ENCODE results near the gene GPR15LG.

Gene GPR15LG

GRCh38 chr10:84204610-84205009 is 31.0 kb downstream of the GPR15LG start:
- Histone ChIP-seq H3K4me3 (ENCODE audit: low read length) (no peak overlapping the region), H2AFZ (ENCODE audit: low read length) (no peak overlapping the region), H4K20me1 (ENCODE audit: insufficient read depth, low read length) (no peaks in the 10 kb centered on the region), H3K27ac (ENCODE audit: low read length) (no peak overlapping the region), H3K4me2 (ENCODE audit: low read depth, low read length) (no peak overlapping the region), H3K9me2 (replicated peaks; ENCODE audit: insufficient read depth, low read length) (no peaks in the 10 kb centered on the region), H3F3A (ENCODE audit: insufficient read depth, low read length) (no peaks in the 10 kb centered on the region), H3K9me3 (replicated peaks; ENCODE audit: insufficient read depth, low read length) (no peaks in the 10 kb centered on the region), H3K36me3 (replicated peaks; ENCODE audit: insufficient read depth, low read length) (no peaks in the 10 kb centered on the region), H3K27me3 (replicated peaks; ENCODE audit: insufficient read depth, low read length) (no peaks in the 10 kb centered on the region), H3K9ac (ENCODE audit: low read length) (no peak overlapping the region), H3K79me2 (ENCODE audit: low read length) (no peaks in the 10 kb centered on the region), H3K4me1 (ENCODE audit: low read length) (no peaks in the 10 kb centered on the region)
- DNase-seq, result no peak
- TF ChIP-seq EZH2phosphoT487 (IDR thresholded peaks at IDR 0.05; ENCODE audit: low read length) (no peak), CTCF (IDR thresholded peaks at IDR 0.05; ENCODE audit: low read length) (no peak), EZH2 (optimal IDR thresholded peaks at IDR 0.05; ENCODE audit: low read depth, low read length) (no peak)

- Histone ChIP-seq H3K27ac (ENCODE audit: low read length) (no peak overlapping the region), H3K4me2 (ENCODE audit: low read depth, low read length) (no peak overlapping the region), H3K36me3 (replicated peaks; ENCODE audit: insufficient read depth, low read length) (no peaks in the 10 kb centered on the region), H3K9me3 (replicated peaks; ENCODE audit: insufficient read depth, low read length) (no peaks in the 10 kb centered on the region), H3K4me1 (ENCODE audit: low read length) (no peaks in the 10 kb centered on the region), H4K20me1 (ENCODE audit: insufficient read depth, low read length) (no peaks in the 10 kb centered on the region), H2AFZ (ENCODE audit: low read length) (no peak overlapping the region), H3K9me2 (replicated peaks; ENCODE audit: insufficient read depth, low read length) (no peaks in the 10 kb centered on the region), H3K9ac (ENCODE audit: low read length) (no peak overlapping the region), H3K27me3 (replicated peaks; ENCODE audit: insufficient read depth, low read length) (no peaks in the 10 kb centered on the region), H3F3A (ENCODE audit: insufficient read depth, low read length) (no peaks in the 10 kb centered on the region), H3K4me3 (ENCODE audit: low read length) (no peak overlapping the region), H3K79me2 (ENCODE audit: low read length) (no peaks in the 10 kb centered on the region)
- TF ChIP-seq CTCF (IDR thresholded peaks at IDR 0.05; ENCODE audit: low read length), result peak; percentile 87
- TF ChIP-seq EZH2phosphoT487 (IDR thresholded peaks at IDR 0.05; ENCODE audit: low read length), result no peak
- peak; percentile 51 for DNase-seq
Measured at GRCh38 chr10:84205049-84205852, 31.6 kb downstream of the GPR15LG start.

- Histone ChIP-seq H4K20me1 (ENCODE audit: insufficient read depth, low read length) (no peaks in the 10 kb centered on the region), H3K9me2 (replicated peaks; ENCODE audit: insufficient read depth, low read length) (no peaks in the 10 kb centered on the region), H2AFZ (ENCODE audit: low read length) (no peak overlapping the region), H3K27me3 (replicated peaks; ENCODE audit: insufficient read depth, low read length) (no peaks in the 10 kb centered on the region), H3K4me2 (ENCODE audit: low read depth, low read length) (no peak overlapping the region), H3K4me3 (ENCODE audit: low read length) (no peak overlapping the region), H3F3A (ENCODE audit: insufficient read depth, low read length) (no peaks in the 10 kb centered on the region), H3K4me1 (ENCODE audit: low read length) (no peaks in the 10 kb centered on the region), H3K36me3 (replicated peaks; ENCODE audit: insufficient read depth, low read length) (no peaks in the 10 kb centered on the region), H3K9me3 (replicated peaks; ENCODE audit: insufficient read depth, low read length) (no peaks in the 10 kb centered on the region), H3K27ac (ENCODE audit: low read length) (no peak overlapping the region), H3K79me2 (ENCODE audit: low read length) (no peaks in the 10 kb centered on the region), H3K9ac (ENCODE audit: low read length) (no peak overlapping the region)
- DNase-seq, result no peak
- TF ChIP-seq EZH2phosphoT487 (IDR thresholded peaks at IDR 0.05; ENCODE audit: low read length) (no peak), EZH2 (optimal IDR thresholded peaks at IDR 0.05; ENCODE audit: low read depth, low read length) (no peak), CTCF (IDR thresholded peaks at IDR 0.05; ENCODE audit: low read length) (no peak)
Measured at GRCh38 chr10:84205853-84206525, 32.4 kb downstream of the GPR15LG start.
